KMS-11 (cell line): Measurements from ENCODE around the gene HERC3.

ENCODE experiments used
- H2AFZ ChIP-seq: fragments of 200-600 bp; sonication (generic); 2 replicates; pipeline ENCODE4 v1.6.1; 2016; ENCODE audit warnings: antibody characterized with exemption, mixed run types, low read depth
- H3K27ac ChIP-seq: fragments of 200-600 bp; sonication (generic); 2 replicates; pipeline ENCODE4 v1.6.1; 2016; ENCODE audit warnings: mild to moderate bottlenecking, mixed run types
- H3K27me3 ChIP-seq: fragments of 200-600 bp; sonication (generic); 2 replicates; pipeline ENCODE4 v1.6.1; 2017; ENCODE audit warnings: mild to moderate bottlenecking, low read depth, mixed run types, moderate library complexity; ENCODE audit not compliant: insufficient read depth
- H3K36me3 ChIP-seq: fragments of 200-600 bp; sonication (generic); 2 replicates; pipeline ENCODE4 v1.6.1; 2017; ENCODE audit warnings: mild to moderate bottlenecking, mixed run types; ENCODE audit not compliant: insufficient read depth
- H3K4me1 ChIP-seq: fragments of 200-600 bp; sonication (generic); 2 replicates; pipeline ENCODE4 v1.6.1; 2016; ENCODE audit warnings: mild to moderate bottlenecking, low read depth, mixed run types; ENCODE audit not compliant: poor library complexity, severe bottlenecking
- H3K4me2 ChIP-seq: fragments of 200-600 bp; sonication (generic); 2 replicates; pipeline ENCODE4 v1.7.0; 2016; ENCODE audit warnings: mild to moderate bottlenecking, mixed run types
- H3K4me3 ChIP-seq: fragments of 200-600 bp; sonication (generic); IDR thresholded peaks from 2 replicates; pipeline ENCODE4 v1.6.1; 2017; ENCODE audit warnings: low read depth, low read length, mixed read lengths; ENCODE audit not compliant: insufficient read depth
- H3K79me2 ChIP-seq: fragments of 200-600 bp; sonication (generic); 2 replicates; pipeline ENCODE4 v1.6.1; 2016; ENCODE audit warnings: low read depth, mixed run types; ENCODE audit not compliant: insufficient read depth
- H3K9ac ChIP-seq: fragments of 200-600 bp; sonication (generic); 2 replicates; pipeline ENCODE4 v1.6.1; 2016; ENCODE audit warnings: mild to moderate bottlenecking, mixed run types
- H4K20me1 ChIP-seq: fragments of 200-600 bp; sonication (generic); 2 replicates; pipeline ENCODE4 v1.6.1; 2016; ENCODE audit warnings: mild to moderate bottlenecking, mixed run types; ENCODE audit not compliant: insufficient read depth
- TF ChIP-seq, protein P1 (sequence below): fragments of 200-600 bp; sonication (generic); conservative IDR thresholded peaks from 2 replicates; pipeline ENCODE4 v1.6.1; 2017; ENCODE audit warnings: low read depth, mild to moderate bottlenecking, antibody characterized with exemption, low read length, moderate library complexity, mixed read lengths

HERC3 gene

DNA sequence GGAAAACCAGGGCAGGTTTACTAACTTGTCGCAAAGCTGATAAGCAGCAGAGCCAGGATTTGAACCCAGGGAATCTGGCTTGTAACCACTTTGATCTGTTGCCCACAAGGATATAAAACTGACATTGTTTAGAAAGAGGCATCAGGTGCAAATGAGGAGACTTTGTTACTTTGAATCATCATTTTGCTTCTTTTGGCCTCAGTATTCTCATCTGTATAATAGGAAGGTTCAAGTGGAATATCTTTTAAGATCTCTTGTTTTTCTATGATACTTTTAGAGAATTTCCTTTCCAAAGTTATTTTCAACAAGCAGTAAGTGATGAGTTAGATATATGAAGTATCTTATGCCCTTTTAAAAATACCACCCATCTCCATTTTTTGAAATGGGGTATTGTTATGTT is 163.2 kb downstream of the HERC3 start:
- H3K4me2 ChIP-seq, result no peak overlapping the region
- no peaks in the 10 kb centered on the region for H3K36me3 ChIP-seq
- no peaks in the 10 kb centered on the region for H3K27me3 ChIP-seq
- H4K20me1 ChIP-seq, result no peaks in the 10 kb centered on the region
- H3K9ac ChIP-seq, result no peak overlapping the region
- no peaks in the 10 kb centered on the region for H3K4me1 ChIP-seq
- no peaks in the 10 kb centered on the region for H3K79me2 ChIP-seq
- no peak overlapping the region for H2AFZ ChIP-seq
- TF ChIP-seq, protein P1, sequence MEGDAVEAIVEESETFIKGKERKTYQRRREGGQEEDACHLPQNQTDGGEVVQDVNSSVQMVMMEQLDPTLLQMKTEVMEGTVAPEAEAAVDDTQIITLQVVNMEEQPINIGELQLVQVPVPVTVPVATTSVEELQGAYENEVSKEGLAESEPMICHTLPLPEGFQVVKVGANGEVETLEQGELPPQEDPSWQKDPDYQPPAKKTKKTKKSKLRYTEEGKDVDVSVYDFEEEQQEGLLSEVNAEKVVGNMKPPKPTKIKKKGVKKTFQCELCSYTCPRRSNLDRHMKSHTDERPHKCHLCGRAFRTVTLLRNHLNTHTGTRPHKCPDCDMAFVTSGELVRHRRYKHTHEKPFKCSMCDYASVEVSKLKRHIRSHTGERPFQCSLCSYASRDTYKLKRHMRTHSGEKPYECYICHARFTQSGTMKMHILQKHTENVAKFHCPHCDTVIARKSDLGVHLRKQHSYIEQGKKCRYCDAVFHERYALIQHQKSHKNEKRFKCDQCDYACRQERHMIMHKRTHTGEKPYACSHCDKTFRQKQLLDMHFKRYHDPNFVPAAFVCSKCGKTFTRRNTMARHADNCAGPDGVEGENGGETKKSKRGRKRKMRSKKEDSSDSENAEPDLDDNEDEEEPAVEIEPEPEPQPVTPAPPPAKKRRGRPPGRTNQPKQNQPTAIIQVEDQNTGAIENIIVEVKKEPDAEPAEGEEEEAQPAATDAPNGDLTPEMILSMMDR, result no peak
- no peak overlapping the region for H3K27ac ChIP-seq
- H3K4me3 ChIP-seq, result no peak overlapping the region

DNA sequence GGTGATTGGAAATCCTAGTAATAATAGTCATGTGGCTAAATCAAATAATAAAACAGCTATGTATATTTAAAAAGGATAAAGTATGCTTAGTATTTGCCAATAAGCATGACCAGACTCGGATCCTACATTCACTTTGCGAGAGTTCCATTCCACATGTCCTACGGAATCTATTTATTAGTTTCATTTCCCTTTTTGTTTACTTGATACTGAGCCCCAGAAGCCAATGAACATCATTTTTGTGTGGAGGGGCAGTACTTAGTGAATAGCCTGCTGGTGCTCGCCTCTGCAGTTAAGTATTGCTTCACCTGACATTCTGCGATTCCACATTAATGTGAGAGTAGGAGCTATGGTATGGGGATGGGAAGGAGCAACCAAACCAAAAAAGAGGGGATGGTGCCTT is 163.9 kb downstream of the HERC3 start:
- H3K27me3 ChIP-seq, result no peaks in the 10 kb centered on the region
- H4K20me1 ChIP-seq, result no peaks in the 10 kb centered on the region
- no peak overlapping the region for H3K4me3 ChIP-seq
- H3K4me1 ChIP-seq, result no peaks in the 10 kb centered on the region
- H3K9ac ChIP-seq, result no peak overlapping the region
- no peak overlapping the region for H3K4me2 ChIP-seq
- no peak overlapping the region for H3K27ac ChIP-seq
- H3K79me2 ChIP-seq, result no peaks in the 10 kb centered on the region
- H2AFZ ChIP-seq, result no peak overlapping the region
- no peaks in the 10 kb centered on the region for H3K36me3 ChIP-seq
- TF ChIP-seq, protein P1, result no peak

DNA sequence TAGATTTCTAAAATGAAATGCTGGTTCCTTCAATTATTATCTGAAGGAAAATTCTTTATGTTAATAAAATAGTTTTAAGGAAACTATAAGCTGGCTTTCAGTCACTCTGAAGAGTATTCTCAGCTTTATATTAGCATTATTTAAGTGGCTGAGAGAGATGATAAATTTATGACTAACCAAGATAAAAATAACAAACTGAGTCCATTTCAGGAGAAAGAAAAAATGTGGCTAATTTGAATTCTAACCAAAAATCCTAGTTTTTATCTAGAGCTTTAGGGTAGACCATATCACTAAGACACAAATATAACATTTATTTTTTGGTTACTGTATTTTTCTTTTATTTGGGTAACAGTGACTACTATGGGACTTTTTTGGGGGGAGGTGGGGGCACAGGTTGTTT is 164.8 kb downstream of the HERC3 start:
- H3K27me3 ChIP-seq, result no peaks in the 10 kb centered on the region
- no peaks in the 10 kb centered on the region for H3K36me3 ChIP-seq
- H3K27ac ChIP-seq, result no peak overlapping the region
- H3K79me2 ChIP-seq, result no peaks in the 10 kb centered on the region
- H3K4me3 ChIP-seq, result no peak overlapping the region
- H4K20me1 ChIP-seq, result no peaks in the 10 kb centered on the region
- H3K4me2 ChIP-seq, result no peak overlapping the region
- H3K4me1 ChIP-seq, result no peaks in the 10 kb centered on the region
- H2AFZ ChIP-seq, result no peak overlapping the region
- TF ChIP-seq, protein P1, result no peak
- H3K9ac ChIP-seq, result no peak overlapping the region

DNA sequence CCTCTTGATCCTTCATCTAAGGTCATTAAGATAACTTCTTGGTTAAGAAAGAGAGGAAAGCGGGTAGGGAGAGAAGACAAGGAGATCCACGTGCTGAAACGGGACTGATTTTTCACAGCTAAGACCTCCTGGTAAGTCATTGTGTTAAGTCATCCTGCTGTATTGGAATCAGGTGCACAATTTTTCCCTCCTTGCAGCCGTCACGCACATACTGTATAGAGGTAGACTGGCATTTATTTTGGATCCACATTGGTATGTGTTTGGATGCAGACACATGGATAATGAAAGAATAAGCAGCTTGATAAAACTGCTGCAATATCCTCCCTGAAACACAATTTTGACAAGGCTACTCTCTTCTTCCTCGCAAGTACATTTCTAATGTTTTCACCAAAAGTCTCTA is 165.5 kb downstream of the HERC3 start:
- H2AFZ ChIP-seq, result no peak overlapping the region
- no peak overlapping the region for H3K9ac ChIP-seq
- H3K4me2 ChIP-seq, result no peak overlapping the region
- no peaks in the 10 kb centered on the region for H3K36me3 ChIP-seq
- no peaks in the 10 kb centered on the region for H4K20me1 ChIP-seq
- no peaks in the 10 kb centered on the region for H3K27me3 ChIP-seq
- no peak overlapping the region for H3K27ac ChIP-seq
- H3K79me2 ChIP-seq, result no peaks in the 10 kb centered on the region
- TF ChIP-seq, protein P1, result no peak
- H3K4me3 ChIP-seq, result no peak overlapping the region
- no peaks in the 10 kb centered on the region for H3K4me1 ChIP-seq
